ENCODE measurements around the gene THYN1.
A peak's percentile ranks its signal among the peaks of the same experiment; 100 is the strongest.

The THYN1 gene

GRCh38 chr11:134246100-134246499 is 7.1 kb downstream of the THYN1 start:
- no peak for DNase-seq

- DNase-seq: no peak
Measured at GRCh38 chr11:134245434-134245833, 7.7 kb downstream of the THYN1 start.

- DNase-seq: peak; percentile 15
Measured at GRCh38 chr11:134244593-134244992, 8.6 kb downstream of the THYN1 start.

- peak; percentile 79 for DNase-seq
Measured at GRCh38 chr11:134243913-134244312, 9.2 kb downstream of the THYN1 start.

- DNase-seq: peak; percentile 60
Measured at GRCh38 chr11:134242376-134242775, 10.8 kb downstream of the THYN1 start.

- no peak for DNase-seq
Measured at GRCh38 chr11:134240592-134240991, 12.6 kb downstream of the THYN1 start.

- no peak for DNase-seq
Measured at GRCh38 chr11:134238956-134239355, 14.2 kb downstream of the THYN1 start.

- no peak for DNase-seq
Measured at GRCh38 chr11:134237557-134237922, 15.6 kb downstream of the THYN1 start.

- no peak for DNase-seq
Measured at GRCh38 chr11:134236834-134237556, 16.2 kb downstream of the THYN1 start.

GRCh38 chr11:134235399-134235798 is 17.8 kb downstream of the THYN1 start:
- no peak for DNase-seq

- DNase-seq: no peak
Measured at GRCh38 chr11:134233729-134234179, 19.4 kb downstream of the THYN1 start.

GRCh38 chr11:134231958-134232659 is 21.0 kb downstream of the THYN1 start:
- no peak for DNase-seq

GRCh38 chr11:134230339-134230738 is 22.8 kb downstream of the THYN1 start:
- DNase-seq: no peak

- DNase-seq: no peak
Measured at GRCh38 chr11:134229126-134229790, 23.9 kb downstream of the THYN1 start.

- DNase-seq: no peak
Measured at GRCh38 chr11:134228625-134229024, 24.5 kb downstream of the THYN1 start.

GRCh38 chr11:134226806-134227325 is 26.3 kb downstream of the THYN1 start:
- no peak for DNase-seq

- peak; percentile 90 for DNase-seq
Measured at GRCh38 chr11:134224710-134225664, 28.2 kb downstream of the THYN1 start.

GRCh38 chr11:134223836-134224709 is 29.1 kb downstream of the THYN1 start, which contains the start of the genes NCAPD3 and VPS26B:
Gene NCAPD3, minus strand, starts transcription at chr11:134223967. Its CDS starts 41 bp downstream, at chr11:134223926.
Gene VPS26B, plus strand, starts transcription at chr11:134224671. Its CDS starts 452 bp downstream, at chr11:134225123.
- DNase-seq: peak; percentile 99

GRCh38 chr11:134223121-134223520 is 30.0 kb downstream of the THYN1 start:
- DNase-seq: peak; percentile 33

GRCh38 chr11:134216816-134217215 is 36.3 kb downstream of the THYN1 start:
- DNase-seq: no peak

GRCh38 chr11:134215836-134216235 is 37.3 kb downstream of the THYN1 start:
- no peak for DNase-seq

All from NCI-H69 (cell line).